Measurements from ENCODE around the gene GPM6B.
A peak's percentile ranks its signal among the peaks of the same experiment; 100 is the strongest.

GPM6B gene

GRCh38 chrX:13768939-13769338 lies 48.0 kb downstream of the GPM6B start:
- Histone ChIP-seq H3K27ac (no peak overlapping the region), H3K4me3 (ENCODE audit: low read depth, low read length) (no peak overlapping the region), H3K79me2 (no peaks in the 10 kb centered on the region), H3K9me3 (ENCODE audit: control insufficient read depth, low read length) (no peaks in the 10 kb centered on the region), H3K4me2 (ENCODE audit: low read length) (no peak overlapping the region), H3K4me1 (no peaks in the 10 kb centered on the region), H3K27me3 (ENCODE audit: control insufficient read depth, insufficient read depth, low read length) (no peaks in the 10 kb centered on the region), H3K9ac (no peak overlapping the region), H3K36me3 (ENCODE audit: control insufficient read depth, insufficient read depth, low read length) (no peaks in the 10 kb centered on the region), H2AFZ (no peak overlapping the region)
- TF ChIP-seq CTCF (IDR thresholded peaks at IDR 0.05) = no peak

GRCh38 chrX:13764765-13765164 lies 52.1 kb downstream of the GPM6B start:
- H3K36me3 ChIP-seq (ENCODE audit: control insufficient read depth, insufficient read depth, low read length) = no peaks in the 10 kb centered on the region
- H3K27ac ChIP-seq = peak overlapping the region; percentile 4
- H3K4me1 ChIP-seq = no peaks in the 10 kb centered on the region
- TF ChIP-seq CTCF (IDR thresholded peaks at IDR 0.05) = no peak
- H3K4me2 ChIP-seq (ENCODE audit: low read length) = no peak overlapping the region
- H3K4me3 ChIP-seq (ENCODE audit: low read depth, low read length) = no peak overlapping the region
- no peaks in the 10 kb centered on the region for H3K27me3 ChIP-seq (ENCODE audit: control insufficient read depth, insufficient read depth, low read length)
- no peaks in the 10 kb centered on the region for H3K9me3 ChIP-seq (ENCODE audit: control insufficient read depth, low read length)
- H3K9ac ChIP-seq = no peak overlapping the region
- no peak overlapping the region for H2AFZ ChIP-seq
- H3K79me2 ChIP-seq = no peaks in the 10 kb centered on the region

DNA sequence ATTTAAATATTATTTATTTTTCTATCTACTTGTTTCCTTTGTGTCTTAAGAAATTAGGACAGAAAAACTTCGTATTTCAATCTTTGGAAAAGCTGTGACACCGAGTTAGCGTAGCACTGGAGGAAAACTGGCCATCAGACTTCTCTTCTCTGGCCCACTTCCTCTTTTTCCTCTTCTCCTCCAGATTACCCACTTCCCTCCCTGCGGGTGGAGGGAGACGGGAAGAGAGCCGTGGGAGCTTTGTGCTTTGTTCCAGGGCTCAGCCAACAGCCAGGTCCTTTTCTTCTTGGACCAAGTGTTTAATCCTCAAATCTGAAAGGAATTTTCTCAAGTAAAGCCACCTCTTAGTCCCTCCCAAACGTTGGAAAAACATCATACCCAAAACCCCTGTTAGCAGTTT lies 52.6 kb downstream of the GPM6B start:
- TF ChIP-seq CTCF (IDR thresholded peaks at IDR 0.05) = no peak
- Histone ChIP-seq H3K27me3 (ENCODE audit: control insufficient read depth, insufficient read depth, low read length) (no peaks in the 10 kb centered on the region), H3K4me3 (ENCODE audit: low read depth, low read length) (no peak overlapping the region), H3K27ac (peak overlapping the region; percentile 4), H3K4me2 (ENCODE audit: low read length) (no peak overlapping the region), H3K4me1 (no peaks in the 10 kb centered on the region), H3K79me2 (no peaks in the 10 kb centered on the region), H3K36me3 (ENCODE audit: control insufficient read depth, insufficient read depth, low read length) (no peaks in the 10 kb centered on the region), H3K9ac (no peak overlapping the region), H3K9me3 (ENCODE audit: control insufficient read depth, low read length) (no peaks in the 10 kb centered on the region), H2AFZ (no peak overlapping the region)

DNA sequence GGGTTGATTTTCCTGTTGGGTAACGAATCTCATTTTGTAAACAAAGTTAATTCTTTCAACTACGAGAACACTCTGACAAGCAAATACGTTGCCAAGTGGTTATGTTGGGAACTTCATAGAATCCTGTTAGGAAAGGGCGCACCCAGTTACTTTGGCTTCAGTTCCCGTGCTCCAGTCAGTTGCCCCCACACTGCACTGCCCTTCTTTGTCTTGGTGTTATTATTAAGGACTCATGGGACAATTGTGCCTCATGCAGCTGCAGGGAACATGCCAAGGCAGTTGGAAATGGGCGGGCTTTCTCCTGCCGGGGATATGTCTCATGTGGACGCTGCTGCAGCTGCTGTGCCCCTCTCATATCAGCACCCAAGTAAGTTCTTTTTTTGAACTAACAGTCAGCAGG lies 53.4 kb downstream of the GPM6B start:
- no peak overlapping the region for H3K27ac ChIP-seq
- H3K9ac ChIP-seq = no peak overlapping the region
- no peaks in the 10 kb centered on the region for H3K27me3 ChIP-seq (ENCODE audit: control insufficient read depth, insufficient read depth, low read length)
- H3K4me3 ChIP-seq (ENCODE audit: low read depth, low read length) = no peak overlapping the region
- no peaks in the 10 kb centered on the region for H3K79me2 ChIP-seq
- H2AFZ ChIP-seq = no peak overlapping the region
- H3K36me3 ChIP-seq (ENCODE audit: control insufficient read depth, insufficient read depth, low read length) = no peaks in the 10 kb centered on the region
- no peaks in the 10 kb centered on the region for H3K4me1 ChIP-seq
- no peak for TF ChIP-seq CTCF (IDR thresholded peaks at IDR 0.05)
- no peaks in the 10 kb centered on the region for H3K9me3 ChIP-seq (ENCODE audit: control insufficient read depth, low read length)
- H3K4me2 ChIP-seq (ENCODE audit: low read length) = no peak overlapping the region

- no peaks in the 10 kb centered on the region for H3K79me2 ChIP-seq
- H3K4me1 ChIP-seq = no peaks in the 10 kb centered on the region
- H3K27ac ChIP-seq = no peak overlapping the region
- no peak overlapping the region for H2AFZ ChIP-seq
- H3K4me3 ChIP-seq (ENCODE audit: low read depth, low read length) = no peak overlapping the region
- no peak for TF ChIP-seq CTCF (IDR thresholded peaks at IDR 0.05)
- no peaks in the 10 kb centered on the region for H3K27me3 ChIP-seq (ENCODE audit: control insufficient read depth, insufficient read depth, low read length)
- no peaks in the 10 kb centered on the region for H3K36me3 ChIP-seq (ENCODE audit: control insufficient read depth, insufficient read depth, low read length)
- no peak overlapping the region for H3K9ac ChIP-seq
- no peaks in the 10 kb centered on the region for H3K9me3 ChIP-seq (ENCODE audit: control insufficient read depth, low read length)
- H3K4me2 ChIP-seq (ENCODE audit: low read length) = no peak overlapping the region
Measured at GRCh38 chrX:13761606-13762414, 55.1 kb downstream of the GPM6B start.
